GM12873 (cell line): ENCODE data around the gene CACNA2D3.

Source experiments
- TF ChIP-seq, protein P1 (sequence below): IDR thresholded peaks from 2 replicates; pipeline ENCODE4 v1.5.1; 2012; ENCODE audit warnings: low read depth, mild to moderate bottlenecking, moderate library complexity, low read length, control low read depth; ENCODE audit not compliant: insufficient read depth; ENCODE audit errors: missing control alignments

CACNA2D3 gene

GRCh38 chr3:54888873-54889272 lies 766.5 kb downstream of the CACNA2D3 start:
- TF ChIP-seq, protein P1, sequence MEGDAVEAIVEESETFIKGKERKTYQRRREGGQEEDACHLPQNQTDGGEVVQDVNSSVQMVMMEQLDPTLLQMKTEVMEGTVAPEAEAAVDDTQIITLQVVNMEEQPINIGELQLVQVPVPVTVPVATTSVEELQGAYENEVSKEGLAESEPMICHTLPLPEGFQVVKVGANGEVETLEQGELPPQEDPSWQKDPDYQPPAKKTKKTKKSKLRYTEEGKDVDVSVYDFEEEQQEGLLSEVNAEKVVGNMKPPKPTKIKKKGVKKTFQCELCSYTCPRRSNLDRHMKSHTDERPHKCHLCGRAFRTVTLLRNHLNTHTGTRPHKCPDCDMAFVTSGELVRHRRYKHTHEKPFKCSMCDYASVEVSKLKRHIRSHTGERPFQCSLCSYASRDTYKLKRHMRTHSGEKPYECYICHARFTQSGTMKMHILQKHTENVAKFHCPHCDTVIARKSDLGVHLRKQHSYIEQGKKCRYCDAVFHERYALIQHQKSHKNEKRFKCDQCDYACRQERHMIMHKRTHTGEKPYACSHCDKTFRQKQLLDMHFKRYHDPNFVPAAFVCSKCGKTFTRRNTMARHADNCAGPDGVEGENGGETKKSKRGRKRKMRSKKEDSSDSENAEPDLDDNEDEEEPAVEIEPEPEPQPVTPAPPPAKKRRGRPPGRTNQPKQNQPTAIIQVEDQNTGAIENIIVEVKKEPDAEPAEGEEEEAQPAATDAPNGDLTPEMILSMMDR = no peak

DNA sequence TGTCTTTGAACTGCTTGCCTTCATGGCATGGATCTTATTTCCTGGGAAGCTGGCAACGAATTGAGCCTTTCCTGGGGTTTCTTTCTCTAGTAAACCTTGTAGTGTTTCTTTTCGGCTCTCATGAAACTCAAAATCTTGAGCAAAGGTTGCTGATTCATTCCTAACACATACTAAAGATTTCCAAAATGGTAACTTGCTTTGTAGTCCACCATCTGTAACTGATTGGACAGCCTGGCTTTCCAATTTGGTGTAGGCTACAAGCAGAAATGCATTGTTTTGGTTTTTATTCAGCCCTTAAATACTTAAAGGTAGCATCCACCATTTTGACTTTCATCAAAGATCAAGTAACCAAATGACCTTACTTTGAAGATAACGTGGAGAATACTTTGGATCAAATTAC lies 767.4 kb downstream of the CACNA2D3 start:
- TF ChIP-seq, protein P1 = no peak

DNA sequence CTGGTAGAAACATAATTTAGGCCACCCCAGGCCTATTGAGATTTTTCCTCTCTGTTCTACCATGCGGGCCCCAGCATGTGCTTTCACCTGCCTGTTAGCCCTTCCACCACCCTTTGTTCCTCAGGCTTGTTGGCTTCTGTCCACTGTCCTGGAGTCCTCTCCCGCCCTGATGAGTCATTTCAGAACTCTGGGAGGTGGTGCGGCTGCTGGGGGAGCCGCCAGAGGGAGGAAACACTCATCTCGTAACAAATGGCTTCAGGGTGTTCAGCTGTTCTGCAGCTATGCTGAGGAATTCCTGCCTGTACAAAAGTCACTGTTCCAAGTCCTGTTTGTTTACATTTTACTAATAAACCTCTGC lies 769.2 kb downstream of the CACNA2D3 start:
- TF ChIP-seq, protein P1 = no peak

- TF ChIP-seq, protein P1 = no peak
Observed at GRCh38 chr3:54892168-54892567, 769.8 kb downstream of the CACNA2D3 start.

DNA sequence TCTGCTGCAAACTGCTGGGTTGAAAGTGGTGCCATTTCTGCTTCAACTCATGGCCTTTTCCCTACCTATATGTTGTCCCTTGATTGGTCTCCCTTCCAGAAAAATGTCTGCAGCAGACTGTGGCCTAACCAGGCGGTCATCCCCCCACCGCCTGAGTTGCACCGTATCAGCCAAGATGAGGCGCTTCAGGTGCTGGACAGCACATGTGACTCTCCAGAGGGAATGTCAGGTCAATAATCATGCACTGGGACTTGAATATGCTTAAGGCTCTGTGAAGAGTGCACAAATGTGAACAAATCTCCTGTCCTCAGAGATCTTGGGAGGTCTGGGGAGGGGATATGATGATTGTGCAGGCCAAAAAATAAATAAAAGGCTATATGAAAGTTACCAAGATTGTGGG lies 773.3 kb downstream of the CACNA2D3 start:
- TF ChIP-seq, protein P1 = no peak

DNA sequence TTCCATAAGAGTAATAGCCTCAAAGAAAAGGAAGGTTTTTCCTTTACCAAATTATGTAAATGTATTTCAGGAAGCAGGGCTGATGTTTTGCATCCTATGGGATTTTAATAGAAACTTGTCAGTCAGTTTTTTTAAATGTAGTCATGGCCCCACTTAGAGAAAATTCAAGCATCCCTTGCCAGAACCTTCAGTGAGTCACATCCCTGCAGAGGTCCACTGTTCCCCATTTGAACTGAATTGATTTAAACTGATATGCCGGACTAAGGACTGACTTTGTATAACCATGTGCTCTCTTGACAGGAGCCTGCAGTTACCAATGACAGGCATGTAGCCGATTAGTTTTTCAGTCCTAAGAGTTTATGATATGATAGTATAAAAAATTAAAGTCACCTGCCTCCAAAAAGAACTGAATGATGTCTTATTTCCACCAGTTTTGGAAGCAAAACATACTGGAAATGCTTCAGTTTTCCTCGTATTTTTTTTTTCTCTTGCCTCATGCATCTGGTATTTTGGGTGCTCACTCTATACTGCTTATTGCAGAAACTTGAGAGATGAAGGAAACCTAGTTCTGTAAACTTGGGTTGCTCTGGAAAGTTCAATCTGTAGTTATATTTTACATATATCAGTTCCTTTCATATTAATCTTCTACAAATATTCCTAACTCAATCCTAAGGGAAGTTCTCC lies 774.8 kb downstream of the CACNA2D3 start:
- TF ChIP-seq, protein P1 = no peak

- TF ChIP-seq, protein P1 = no peak
Observed at GRCh38 chr3:54899273-54899672, 776.9 kb downstream of the CACNA2D3 start.
